Left lung (tissue), 10 donors: ENCODE results near the gene ZNF804A. TPM values are rescaled to one million over a fixed set of nuclear protein-coding genes. Genes with fewer than 3 reads are reported as not detected.
"Not testable (repeated sequence)": the region's sequence is repeated elsewhere in the genome, so short reads cannot be mapped to it uniquely, and the experiment has no call there.

Experiments
- ATAC-seq: fragments of 200-7000 bp; cut with Tn5 transposase; one replicate; pipeline ENCODE4 v1.9.1; 2020; ENCODE audit warnings: moderate library complexity
- DNase-seq, 4 donors: peaks; one replicate each; pipeline ENCODE4 v3.0.0-alpha.2; 2013 to 2020
- H3K27ac ChIP-seq, 2 donors: fragments of 200-600 bp; sonication (generic) in 1 of 2; one replicate each; pipeline versions ENCODE4 v1.5.0 to v1.8.0; 2020 to 2021
- H3K27me3 ChIP-seq, 2 donors: fragments of 200-600 bp; sonication (generic) in 1 of 2; one replicate each; pipeline versions ENCODE4 v1.5.0 to v1.8.0; 2020 to 2021
- H3K36me3 ChIP-seq, 2 donors: fragments of 200-600 bp; sonication (generic) in 1 of 2; one replicate each; pipeline versions ENCODE4 v1.5.0 to v1.8.0; 2020 to 2021
- H3K4me1 ChIP-seq, 2 donors: fragments of 200-600 bp; one replicate each; pipeline ENCODE4 v1.8.0; 2021
- H3K4me3 ChIP-seq, 2 donors: fragments of 200-600 bp; sonication (generic) in 1 of 2; one replicate each; pipeline versions ENCODE4 v1.5.0 to v1.8.0; 2020 to 2021; ENCODE audit warnings: mild to moderate bottlenecking in 1 of 2
- H3K9me3 ChIP-seq, 2 donors: fragments of 200-600 bp; sonication (generic) in 1 of 2; one replicate each; pipeline versions ENCODE4 v1.5.0 to v1.8.0; 2020 to 2021
- intact Hi-C, 2 donors: fragments of 100-400 bp; cut with DNase I; formaldehyde crosslinking; loops; one replicate each; pipeline versions ENCODE4 v1.11.2 to v1.14.2; 2022
- polyA plus RNA-seq, 6 donors: library from polyadenylated mRNA; unstranded; fragments of 120-200 nt; gene quantifications; one replicate each; pipeline ENCODE4 v1.2.1, GENCODE V29; 2013; ENCODE audit not compliant: insufficient read length in 6 of 6
- total RNA-seq, 2 donors: library from RNA; stranded (reverse); fragmentation: NEBNext Ultra II Directional; extraction: Animal tissue kit (Norgen Biotek cat#: 25700); gene quantifications; one replicate each; pipeline ENCODE4 v1.2.1, GENCODE V29; 2021
- TF ChIP-seq, protein P1 (sequence below), 2 donors: fragments of 200-600 bp; sonication (generic) in 1 of 2; IDR thresholded peaks; one replicate each; pipeline versions ENCODE4 v1.5.0 to v1.8.0; 2021; ENCODE audit warnings: antibody characterized with exemption in 2 of 2
- donor health status: DM: no; HTN: yes; CAD: no.
- donor health status: DM: no; HTN: no; CAD: no.

Gene ZNF804A
- total and polyA plus RNA-seq, 8 donors: 0.04 to 0.86 (median 0.09) TPM; not detected in 1

- Histone ChIP-seq H3K4me3 (no peak overlapping the region), H3K27me3 (no peaks in the 10 kb centered on the region), H3K4me1 (no peaks in the 10 kb centered on the region), H3K36me3 (no peaks in the 10 kb centered on the region), H3K9me3 (peaks cover 0 to 31% of the 10 kb centered on the region in 2 donors), H3K27ac (no peak overlapping the region)
- TF ChIP-seq, protein P1, sequence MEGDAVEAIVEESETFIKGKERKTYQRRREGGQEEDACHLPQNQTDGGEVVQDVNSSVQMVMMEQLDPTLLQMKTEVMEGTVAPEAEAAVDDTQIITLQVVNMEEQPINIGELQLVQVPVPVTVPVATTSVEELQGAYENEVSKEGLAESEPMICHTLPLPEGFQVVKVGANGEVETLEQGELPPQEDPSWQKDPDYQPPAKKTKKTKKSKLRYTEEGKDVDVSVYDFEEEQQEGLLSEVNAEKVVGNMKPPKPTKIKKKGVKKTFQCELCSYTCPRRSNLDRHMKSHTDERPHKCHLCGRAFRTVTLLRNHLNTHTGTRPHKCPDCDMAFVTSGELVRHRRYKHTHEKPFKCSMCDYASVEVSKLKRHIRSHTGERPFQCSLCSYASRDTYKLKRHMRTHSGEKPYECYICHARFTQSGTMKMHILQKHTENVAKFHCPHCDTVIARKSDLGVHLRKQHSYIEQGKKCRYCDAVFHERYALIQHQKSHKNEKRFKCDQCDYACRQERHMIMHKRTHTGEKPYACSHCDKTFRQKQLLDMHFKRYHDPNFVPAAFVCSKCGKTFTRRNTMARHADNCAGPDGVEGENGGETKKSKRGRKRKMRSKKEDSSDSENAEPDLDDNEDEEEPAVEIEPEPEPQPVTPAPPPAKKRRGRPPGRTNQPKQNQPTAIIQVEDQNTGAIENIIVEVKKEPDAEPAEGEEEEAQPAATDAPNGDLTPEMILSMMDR (IDR thresholded peaks at IDR 0.05): no peak
- ATAC-seq: no peak
- no peak for DNase-seq
- intact Hi-C loops: no loop called here
Observed at GRCh38 chr2:184860744-184861143, 262.4 kb downstream of the ZNF804A start.

DNA sequence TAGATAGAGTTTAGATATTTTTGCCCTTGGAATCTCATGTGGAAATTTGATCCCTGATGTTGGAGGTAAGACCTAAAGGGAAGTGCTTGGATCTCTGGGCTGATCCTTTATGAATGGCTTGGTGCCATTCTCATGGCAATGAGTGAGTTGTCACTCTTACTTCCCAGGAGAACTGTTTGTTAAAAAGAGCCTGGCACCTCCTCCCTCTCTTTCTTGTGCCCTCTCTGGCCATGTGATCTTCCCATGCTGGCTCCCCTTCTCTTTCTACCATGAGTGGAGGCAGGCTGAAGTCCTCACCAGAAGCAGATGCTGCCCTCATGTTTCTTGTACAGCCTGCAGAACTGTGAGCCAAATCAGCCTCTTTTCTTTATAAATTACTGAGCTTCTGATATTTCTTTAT, 276.9 kb downstream of the ZNF804A start:
- no peak for DNase-seq
- no peaks in the 10 kb centered on the region for H3K27me3 ChIP-seq
- no peaks in the 10 kb centered on the region for H3K9me3 ChIP-seq
- H3K4me1 ChIP-seq: no peaks in the 10 kb centered on the region
- H3K36me3 ChIP-seq: no peaks in the 10 kb centered on the region
- TF ChIP-seq, protein P1 (IDR thresholded peaks at IDR 0.05): no peak
- intact Hi-C loops: no loop called here
- no peak for ATAC-seq
- H3K4me3 ChIP-seq: no peak overlapping the region
- H3K27ac ChIP-seq: no peak overlapping the region

DNA sequence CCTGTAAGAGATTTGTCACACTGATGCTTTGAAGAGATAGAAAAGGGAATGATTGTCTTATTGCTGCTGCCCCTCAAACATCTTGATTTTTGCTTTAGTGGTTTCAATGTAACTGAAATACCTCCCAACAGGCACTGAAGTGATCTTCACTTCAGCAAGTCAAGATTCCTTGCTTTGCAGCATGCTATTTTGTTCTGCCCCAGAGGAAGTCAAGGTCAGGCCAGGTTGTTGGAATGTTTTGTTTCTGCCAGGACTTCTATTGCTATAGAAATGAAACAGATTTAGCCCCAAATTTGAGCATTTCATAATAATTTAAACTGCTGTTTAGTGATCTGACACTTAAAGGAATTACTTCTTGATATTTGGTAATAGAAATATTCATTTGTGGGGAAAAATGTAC, 277.6 kb downstream of the ZNF804A start:
- Histone ChIP-seq H3K9me3 (no peaks in the 10 kb centered on the region), H3K27me3 (no peaks in the 10 kb centered on the region), H3K27ac (no peak overlapping the region), H3K4me1 (no peaks in the 10 kb centered on the region), H3K4me3 (no peak overlapping the region), H3K36me3 (no peaks in the 10 kb centered on the region)
- TF ChIP-seq, protein P1 (IDR thresholded peaks at IDR 0.05): no peak
- no peak for ATAC-seq
- intact Hi-C loops: no loop called here
- no peak for DNase-seq

DNA sequence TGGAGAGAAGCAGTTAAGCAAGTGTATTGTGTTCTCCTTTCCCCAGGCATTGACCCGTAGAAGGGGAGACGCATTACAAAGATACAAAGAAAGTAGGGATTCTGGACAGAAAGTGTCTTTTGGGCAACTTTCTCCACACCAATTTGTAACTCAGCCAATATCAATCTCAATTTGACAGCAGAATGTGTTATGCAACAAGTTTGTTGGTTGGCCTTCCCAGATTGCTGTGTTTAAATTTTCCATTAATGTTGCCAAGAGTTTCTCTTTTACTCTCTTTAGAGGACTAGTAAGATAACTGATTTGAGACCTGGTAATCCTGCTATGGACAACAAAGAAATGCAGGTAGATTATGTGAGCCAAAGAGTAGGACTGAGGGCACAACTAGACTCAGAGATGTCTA, 279.6 kb downstream of the ZNF804A start:
- ATAC-seq: no peak
- TF ChIP-seq, protein P1 (IDR thresholded peaks at IDR 0.05): no peak
- Histone ChIP-seq H3K36me3 (no peaks in the 10 kb centered on the region), H3K4me1 (no peaks in the 10 kb centered on the region), H3K9me3 (peaks cover 0 to 14% of the 10 kb centered on the region in 2 donors), H3K4me3 (no peak overlapping the region), H3K27ac (no peak overlapping the region), H3K27me3 (no peaks in the 10 kb centered on the region)
- DNase-seq: no peak
- intact Hi-C loops: no loop called here

GRCh38 chr2:184879671-184880070, 281.3 kb downstream of the ZNF804A start:
- no peak for DNase-seq
- TF ChIP-seq, protein P1 (IDR thresholded peaks at IDR 0.05): no peak
- ATAC-seq: no peak
- H3K4me3 ChIP-seq: no peak overlapping the region
- no peaks in the 10 kb centered on the region for H3K27me3 ChIP-seq
- intact Hi-C loops: no loop called here
- H3K9me3 ChIP-seq: peaks cover 0 to 14% of the 10 kb centered on the region in 2 donors
- H3K27ac ChIP-seq: no peak overlapping the region
- H3K36me3 ChIP-seq: no peaks in the 10 kb centered on the region
- H3K4me1 ChIP-seq: no peaks in the 10 kb centered on the region

GRCh38 chr2:184886585-184886984, 288.3 kb downstream of the ZNF804A start:
- H3K27me3 ChIP-seq, intact Hi-C loops, H3K27ac ChIP-seq, H3K4me1 ChIP-seq, H3K36me3 ChIP-seq, ATAC-seq, H3K4me3 ChIP-seq: not testable (repeated sequence)
- DNase-seq: peak in 1 of 4 donors; percentile 34
- H3K9me3 ChIP-seq: peaks cover 0 to 40% of the 10 kb centered on the region in 2 donors
